Stimulated activated CD8-positive, alpha-beta memory T cell treated with anti-CD3 and anti-CD28 coated beads, Interleukin-4, amount 100 ng/mL, for 4 hours (primary cell): ENCODE measurements around the gene ST8SIA4.

ENCODE experiments used
- DNase-seq, 2 donors: peaks; one replicate each; pipeline ENCODE4 v3.0.0-alpha.2; 2020; ENCODE audit warnings: low read depth in 2 of 2, low spot score in 1 of 2

The ST8SIA4 gene

DNA sequence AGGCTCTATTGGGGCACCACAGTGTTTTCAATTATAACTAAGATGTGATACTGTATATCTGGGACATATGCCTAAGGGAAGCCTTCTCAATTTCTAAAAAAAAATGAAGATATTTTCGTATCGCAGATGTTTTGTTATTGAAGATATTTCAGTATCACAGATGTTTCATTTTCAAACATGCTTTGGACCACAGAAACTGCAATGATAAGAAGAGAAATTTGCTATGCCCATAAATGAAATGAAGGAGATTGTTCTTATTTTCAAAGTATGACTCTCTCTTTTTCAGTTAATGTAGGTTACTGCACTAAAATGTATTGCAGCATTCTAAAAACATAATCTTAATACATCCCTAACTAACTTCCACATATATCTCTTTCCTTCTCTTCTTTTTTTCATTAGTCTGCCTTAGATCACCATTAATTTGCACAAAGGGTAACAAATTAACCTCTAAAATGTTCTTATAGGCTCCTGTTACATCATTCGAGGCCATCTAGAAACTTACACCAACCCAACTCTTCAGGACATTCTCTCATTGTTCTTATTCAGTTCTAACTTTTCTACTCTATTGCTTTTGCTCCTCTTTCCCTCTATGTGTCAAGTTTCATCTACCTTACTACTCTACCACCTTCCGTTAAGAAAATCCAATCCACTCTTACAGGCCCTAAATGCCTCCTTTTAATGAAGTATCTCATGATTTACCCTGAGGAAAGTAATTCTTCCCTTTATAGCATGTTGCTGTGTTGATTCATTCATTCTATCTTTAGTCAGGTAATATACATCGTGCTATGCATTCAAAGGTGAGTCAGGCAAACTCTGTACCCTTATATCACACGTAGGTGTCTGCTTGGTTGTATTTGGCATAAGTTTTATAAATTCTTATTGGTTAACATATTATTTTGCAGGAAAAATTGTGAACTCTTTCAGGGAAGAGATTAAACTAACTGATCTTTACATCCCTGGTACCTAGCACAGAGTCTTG is 70.5 kb downstream of the ST8SIA4 start:
- DNase-seq: no peak

DNA sequence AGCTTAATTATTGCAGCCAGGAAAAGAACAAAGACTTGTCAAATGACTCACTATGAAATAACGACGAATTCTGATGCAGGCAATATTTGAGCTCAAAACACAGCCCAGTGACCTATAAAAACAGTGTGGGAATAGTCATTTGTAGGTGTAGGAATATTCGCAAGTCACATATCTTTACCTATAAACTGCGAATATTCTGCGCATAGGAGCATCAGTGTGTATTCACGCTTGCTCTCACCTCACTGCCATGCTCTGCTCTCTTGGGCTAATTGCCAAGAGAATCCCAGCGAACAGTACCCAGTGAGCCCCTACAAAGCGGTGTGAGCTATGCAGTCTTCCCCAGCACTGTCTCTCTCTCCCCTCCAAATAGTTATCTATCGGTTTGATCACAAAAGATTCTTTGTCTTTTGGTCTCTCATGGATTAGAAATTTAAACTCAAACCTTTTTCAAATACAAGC is 74.2 kb downstream of the ST8SIA4 start:
- DNase-seq: no peak

DNA sequence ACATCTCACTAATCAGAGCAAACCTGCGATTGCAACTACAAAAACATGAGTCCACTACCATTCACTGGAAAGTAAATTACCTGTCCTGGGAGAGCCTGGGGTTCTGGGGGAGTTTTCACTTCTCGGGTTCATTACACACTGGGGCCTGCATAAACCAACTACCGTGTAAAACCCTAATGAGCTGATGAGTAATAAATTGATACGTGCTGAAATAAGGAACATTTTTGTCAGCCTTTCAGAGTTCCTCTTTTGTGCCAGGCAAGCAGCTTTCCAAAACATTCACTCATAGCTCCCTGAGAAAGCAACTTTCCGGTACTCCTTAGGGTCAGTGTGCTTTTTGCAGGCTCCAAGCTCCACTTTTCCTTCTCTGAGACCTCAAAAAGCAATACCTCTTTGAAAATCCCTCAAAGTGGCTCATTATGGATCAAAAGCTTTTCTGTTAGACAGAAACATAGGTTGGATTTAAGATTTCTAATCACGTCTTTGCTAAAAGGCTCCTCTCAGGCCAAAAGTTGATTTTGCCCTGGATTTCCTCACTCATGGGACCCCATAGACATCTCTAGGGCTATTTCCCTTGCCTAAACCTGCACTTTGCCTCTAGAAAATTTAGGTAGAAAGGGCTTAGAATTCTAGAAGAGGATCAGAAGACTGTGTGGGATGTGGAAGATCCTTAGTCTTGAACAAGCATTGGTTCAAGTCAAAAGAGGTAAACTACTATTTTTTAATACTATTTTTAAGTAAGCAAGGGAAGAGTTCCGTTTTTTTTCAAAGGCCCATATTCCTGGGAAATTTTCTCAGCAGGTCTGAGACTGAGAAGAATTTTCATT is 74.8 kb downstream of the ST8SIA4 start:
- DNase-seq: no peak

DNA sequence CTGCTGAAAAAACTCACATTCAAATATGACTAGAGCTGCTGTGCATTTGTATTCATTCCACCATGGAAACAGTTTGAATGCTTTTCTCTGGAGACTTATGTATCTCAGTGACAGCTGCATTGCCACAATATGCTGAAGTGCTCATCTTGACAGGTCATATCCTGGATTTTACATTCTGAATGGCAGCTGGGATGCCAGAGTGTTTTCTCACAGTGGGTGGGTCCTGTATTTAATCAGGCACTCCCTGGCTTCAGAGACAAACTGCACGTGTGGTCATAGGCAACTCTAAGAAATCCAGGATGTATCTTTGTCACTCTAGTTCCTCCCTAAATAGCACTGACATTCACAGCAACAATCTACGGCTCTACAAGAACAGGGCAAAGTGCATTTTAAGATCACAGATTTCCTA is 75.6 kb downstream of the ST8SIA4 start:
- DNase-seq: no peak

DNA sequence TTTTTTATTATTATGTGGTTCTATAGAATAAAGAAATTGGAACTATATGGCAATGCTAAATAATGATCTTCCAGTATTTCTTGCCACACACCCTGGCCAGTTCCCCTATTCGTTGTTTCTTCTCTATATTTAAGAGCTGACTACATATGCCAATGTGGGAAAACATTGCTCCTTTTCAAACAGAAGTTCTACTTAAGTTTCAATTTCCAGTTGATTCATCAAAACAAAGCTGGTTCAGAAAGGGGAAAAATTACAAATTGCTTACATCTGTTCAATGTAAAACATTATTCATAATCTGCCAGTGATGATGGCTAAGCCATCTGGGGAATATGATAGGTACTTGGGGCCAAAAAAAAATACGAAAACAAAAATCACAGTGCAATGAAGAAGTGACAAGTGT is 76.9 kb downstream of the ST8SIA4 start:
- DNase-seq: no peak

DNA sequence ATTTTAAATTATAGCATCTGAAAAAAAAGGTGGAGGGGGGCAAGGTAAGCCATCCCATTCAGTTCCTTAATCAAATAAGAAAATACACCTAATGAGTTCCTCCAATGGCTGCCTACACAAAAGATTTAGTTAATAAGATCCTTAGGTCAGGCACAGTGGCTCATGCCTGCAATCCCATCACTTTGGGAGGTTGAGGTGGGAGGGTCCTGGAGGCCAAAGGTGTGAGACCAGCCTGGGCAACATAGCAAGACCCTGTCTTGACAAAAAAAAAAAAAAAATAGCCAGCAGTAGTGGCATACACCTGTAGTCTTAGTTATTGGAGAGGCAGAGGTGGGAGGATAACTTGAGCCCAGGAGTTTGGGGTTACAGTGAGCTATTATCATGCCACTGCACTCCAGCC is 78.4 kb downstream of the ST8SIA4 start:
- DNase-seq: no peak

DNA sequence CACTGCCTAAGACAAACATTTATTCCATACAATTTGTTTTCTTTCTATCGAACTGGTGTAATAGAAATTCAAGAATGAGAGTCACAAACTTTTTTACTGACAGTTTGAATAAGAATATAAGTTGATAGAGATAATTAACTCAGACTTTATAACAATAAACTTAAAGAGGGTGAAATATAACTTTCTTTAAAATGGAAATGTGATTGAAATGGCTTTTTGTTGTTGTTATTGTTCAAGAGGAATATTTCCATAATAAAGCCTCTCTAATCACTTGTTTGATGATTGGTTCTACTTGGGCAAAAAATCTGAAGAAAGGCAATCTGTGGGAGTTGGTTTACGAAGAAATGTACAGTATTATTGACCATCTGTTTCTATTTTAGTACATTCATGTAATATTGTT is 79.3 kb downstream of the ST8SIA4 start:
- no peak for DNase-seq

DNA sequence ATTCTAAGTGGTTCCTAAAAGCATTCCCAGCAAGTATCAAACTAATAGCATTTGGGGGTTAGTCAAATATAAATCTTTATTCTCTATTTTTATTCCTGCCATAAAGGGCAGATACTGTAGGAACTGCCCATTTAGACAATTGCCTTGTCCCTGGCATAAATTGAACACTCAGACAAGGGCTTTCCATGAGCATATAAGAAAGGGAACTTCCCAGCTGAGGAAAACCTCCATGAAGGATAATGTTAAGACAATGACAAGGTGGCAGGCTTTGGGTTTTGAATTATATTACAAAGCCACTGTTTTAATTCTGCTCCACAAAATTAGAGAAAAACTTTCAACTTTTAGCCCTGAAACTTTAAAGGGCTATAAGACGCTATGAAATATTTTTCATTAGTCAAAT is 81.3 kb downstream of the ST8SIA4 start:
- no peak for DNase-seq

DNA sequence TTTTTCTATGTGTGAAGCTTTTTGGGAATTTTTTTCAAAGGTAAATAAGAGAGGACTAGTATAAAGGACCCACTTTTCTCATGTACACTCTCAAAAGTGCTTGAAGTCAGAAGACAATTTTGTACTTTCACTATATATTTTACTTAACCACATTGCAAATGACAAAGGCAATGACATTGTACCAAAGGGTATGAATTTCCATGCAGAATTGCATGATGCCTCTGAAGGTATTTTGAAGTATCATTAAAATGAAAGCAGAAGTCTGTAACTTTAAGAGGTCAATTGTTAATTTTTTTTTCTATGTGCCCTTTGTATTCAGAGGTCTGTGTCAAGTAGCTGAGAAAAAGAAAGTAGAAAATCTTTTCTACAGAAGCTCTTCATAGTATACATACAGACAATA is 84.7 kb downstream of the ST8SIA4 start:
- DNase-seq: no peak

DNA sequence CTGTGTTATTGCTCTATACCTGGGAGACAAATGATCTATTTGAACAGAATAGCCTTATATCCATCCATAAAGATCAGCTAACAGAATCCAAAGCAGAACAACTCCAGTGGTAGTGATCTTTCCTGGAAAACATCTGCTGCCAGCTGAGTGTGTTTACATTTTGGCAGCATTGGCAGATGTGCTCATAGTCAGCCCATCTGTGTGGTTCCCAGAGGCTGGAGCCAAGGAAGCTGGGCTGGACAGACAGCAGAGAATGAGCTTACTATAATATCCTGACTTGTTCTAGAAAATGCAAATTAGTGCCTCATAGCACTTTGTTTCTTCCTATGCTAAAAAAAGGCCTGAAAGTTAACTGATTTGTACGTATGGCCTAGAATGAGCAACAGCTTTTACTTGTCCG is 99.7 kb downstream of the ST8SIA4 start:
- no peak for DNase-seq

DNA sequence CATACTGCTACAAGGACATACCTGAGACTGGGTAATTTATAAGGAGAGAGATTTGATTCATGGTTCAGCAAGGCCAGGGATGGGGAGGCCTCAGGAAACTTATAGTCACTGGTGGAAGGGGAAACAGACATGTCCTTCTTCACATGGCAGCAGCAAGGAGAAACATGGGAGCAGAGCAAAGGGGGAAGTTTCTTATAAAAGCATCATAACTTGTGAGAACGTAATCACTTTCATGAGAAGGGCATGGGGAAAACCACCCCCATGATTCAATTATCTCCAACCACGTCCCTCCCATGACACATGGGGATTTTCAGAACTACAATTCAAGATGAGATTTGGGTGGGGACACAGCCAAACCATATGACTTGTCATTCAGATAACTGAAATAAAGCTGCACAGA is 100.9 kb downstream of the ST8SIA4 start:
- no peak for DNase-seq

DNA sequence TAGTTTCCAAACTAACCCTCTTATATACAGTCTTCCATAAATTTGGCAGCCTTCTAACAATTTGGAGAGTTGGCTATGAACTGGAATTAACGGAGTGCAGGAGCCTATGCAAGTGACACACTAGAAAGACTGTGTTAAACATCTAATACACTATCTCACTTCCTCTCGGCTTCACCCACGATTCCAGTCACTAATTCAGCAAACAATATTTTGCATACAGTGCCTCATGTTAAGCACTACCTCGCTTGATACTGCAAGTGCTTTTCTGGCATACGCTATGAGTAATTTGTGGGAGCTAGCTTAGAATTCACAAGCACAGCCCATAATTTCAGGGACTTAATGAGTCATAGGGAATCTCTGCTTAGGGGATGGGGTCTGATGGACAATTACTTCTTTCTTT is 102.5 kb downstream of the ST8SIA4 start:
- no peak for DNase-seq

DNA sequence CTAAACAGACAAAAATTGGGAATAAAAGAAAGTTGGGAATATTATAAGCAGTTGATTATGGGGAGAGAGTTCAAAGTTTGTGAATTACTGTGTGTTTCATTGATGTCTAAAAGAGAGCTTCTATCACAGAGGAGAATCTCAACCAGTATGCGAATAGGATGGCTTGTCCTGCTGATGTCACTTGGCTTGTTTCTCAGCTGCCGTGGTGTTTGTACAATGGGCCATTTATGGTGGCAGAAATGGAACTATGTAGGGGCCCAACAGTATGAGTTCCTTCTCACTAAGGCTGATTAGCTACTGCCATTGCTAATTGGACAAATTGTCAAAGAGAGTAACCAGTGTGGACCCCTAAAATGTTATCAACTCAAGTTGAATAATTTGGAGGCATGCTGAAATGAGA is 103.9 kb downstream of the ST8SIA4 start:
- DNase-seq: no peak

DNA sequence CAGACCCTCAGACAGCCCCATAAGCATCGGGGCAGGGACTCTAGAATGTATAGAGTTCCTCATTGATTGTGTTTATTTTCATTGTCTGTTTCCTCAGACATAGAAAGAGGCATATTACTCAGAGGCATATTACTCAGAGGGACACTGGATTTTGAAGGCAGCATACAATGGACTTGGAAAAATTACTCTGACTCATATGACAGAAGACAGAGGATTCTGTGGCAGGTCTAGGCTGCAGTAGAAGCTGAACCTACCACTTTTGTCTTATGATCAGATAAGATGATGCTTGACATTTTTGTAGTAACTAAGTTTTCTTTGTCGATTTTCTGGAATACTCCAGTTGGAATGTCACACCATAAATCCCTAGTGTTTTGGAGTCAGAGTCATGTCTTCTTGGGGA is 105.2 kb downstream of the ST8SIA4 start:
- DNase-seq: no peak

DNA sequence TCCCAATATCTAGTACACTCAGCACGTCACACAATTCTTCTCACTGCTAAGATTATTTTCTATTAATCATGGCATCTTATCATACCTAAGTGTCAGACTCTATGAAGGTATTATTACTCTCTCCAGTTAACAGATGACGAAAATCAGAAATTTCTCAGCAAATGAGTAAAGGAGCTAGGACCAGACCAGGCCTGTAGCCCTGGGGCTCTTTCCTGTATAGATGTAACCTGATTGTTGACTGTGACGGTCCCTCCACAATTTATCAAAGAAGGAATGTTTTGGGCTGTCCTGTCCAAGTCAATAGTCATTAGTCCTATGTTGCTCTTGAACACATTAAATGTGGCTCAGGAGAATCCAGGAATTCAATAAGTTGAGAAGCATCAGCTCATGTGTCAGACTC is 106.2 kb downstream of the ST8SIA4 start:
- no peak for DNase-seq

DNA sequence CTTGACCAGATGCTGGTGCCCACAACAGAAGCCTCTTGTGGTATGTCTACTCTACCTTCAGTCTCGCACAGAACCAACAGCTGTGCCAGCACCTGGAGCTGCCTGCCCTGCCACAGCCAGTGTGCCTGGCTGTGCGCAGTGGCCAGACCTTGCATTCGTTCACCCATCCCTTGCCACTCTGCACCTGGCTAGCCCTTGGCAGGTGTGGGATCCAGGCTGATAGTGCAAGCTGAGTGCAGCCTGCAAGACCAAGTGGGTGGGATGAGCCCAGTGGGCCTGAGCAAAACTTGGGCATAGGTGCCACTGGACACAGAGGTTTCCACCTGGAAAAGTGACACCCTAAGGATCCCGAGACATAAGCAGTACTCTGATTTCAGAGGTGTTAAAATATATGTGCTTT is 108.2 kb downstream of the ST8SIA4 start:
- DNase-seq: no peak

DNA sequence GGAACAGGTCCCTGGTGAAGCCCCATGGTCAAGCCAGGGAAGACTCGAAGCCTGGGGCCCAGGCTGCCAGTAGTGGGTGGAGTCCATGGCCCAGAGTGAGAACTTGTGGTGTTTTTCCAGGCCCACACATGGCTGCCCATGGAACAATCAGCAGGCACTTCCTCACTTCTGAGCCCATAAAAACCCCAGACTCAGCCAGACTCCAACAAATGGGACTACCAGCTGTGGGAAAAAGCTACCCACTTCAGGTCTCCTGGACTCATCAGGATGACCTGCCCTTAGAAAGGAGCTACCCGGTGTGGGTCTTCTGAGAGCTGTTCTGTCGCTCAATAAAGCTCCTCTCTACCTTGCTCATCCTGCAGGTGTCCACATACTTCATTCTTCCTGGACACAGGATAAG is 108.9 kb downstream of the ST8SIA4 start:
- no peak for DNase-seq

DNA sequence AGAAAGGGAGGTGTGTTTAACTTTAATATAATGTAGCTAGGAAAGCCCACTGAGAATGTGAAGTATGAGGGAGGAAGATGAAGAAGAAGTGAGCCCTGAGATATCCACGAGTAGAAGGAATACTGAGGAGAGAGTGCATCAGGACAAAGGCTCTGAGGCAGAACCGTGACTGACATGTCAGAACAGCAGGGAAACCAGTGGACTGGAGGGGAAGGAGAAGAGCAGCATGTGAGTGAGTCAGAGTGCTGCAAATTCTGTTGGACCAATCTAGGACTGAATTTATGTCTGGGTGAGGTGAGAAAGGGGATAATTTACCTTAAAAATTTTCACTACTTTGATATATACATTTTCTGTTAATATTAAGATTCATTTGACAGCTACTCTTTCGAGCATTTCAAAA is 110.3 kb downstream of the ST8SIA4 start:
- DNase-seq: no peak

DNA sequence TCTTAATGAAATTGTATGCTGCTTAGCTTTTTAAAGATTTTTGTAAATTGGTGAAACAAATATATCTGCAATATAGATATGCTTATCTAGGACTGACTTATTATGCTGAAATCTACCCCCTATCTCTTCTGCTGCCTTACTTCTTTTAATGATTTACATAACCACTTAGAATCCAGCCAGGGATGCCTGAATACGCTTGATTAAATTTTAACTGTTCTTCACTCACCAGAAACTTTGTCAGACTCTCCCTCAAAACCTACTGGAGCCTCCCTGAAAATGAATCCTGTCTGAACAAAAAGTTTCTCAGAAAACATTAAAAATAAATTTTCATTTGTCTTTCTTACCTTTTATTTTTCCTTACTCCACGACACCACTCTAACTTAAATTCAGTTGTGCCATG is 111.7 kb downstream of the ST8SIA4 start:
- no peak for DNase-seq

DNA sequence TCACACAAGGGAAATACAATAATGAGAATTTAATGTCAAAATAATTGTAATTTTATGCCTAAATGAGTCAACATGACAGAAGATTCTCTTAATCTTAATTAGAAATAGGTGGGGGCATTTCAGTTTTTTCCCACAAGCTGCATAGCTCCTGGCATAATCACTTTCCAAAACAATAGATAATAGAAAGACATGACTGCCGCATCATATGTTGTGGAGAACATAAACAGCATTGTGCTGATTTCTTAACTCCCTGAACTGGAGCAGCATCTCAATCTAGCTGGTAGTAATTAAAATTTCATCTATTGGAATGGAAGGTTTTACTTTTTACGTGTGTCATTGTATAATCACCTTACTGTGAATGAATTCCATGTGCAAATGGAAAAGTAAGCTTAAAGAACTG is 112.1 kb downstream of the ST8SIA4 start:
- no peak for DNase-seq

DNA sequence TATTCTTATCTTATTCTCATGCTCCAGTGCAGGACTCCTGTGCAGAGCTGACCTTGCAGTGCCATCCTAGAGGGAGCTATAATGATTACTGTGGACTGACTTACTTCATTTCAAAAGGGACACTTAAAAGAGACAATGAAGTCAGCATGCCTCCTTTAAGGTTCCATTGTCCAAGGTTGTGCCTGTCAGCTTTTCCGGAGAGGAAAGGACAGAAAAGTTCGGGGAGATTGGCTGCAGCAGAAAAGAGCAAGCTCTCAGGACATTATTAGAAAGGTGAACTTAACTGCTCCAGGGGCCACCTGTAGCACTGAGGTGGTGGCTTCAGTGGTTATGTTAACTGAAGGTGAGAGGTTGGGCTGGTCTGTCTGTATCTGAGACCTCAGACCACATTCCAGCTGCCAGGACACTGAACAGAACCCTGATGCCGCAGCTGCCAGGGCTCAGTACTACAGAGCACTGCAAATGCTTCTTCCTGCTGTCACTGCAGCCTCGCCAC is 112.9 kb downstream of the ST8SIA4 start:
- DNase-seq: no peak

DNA sequence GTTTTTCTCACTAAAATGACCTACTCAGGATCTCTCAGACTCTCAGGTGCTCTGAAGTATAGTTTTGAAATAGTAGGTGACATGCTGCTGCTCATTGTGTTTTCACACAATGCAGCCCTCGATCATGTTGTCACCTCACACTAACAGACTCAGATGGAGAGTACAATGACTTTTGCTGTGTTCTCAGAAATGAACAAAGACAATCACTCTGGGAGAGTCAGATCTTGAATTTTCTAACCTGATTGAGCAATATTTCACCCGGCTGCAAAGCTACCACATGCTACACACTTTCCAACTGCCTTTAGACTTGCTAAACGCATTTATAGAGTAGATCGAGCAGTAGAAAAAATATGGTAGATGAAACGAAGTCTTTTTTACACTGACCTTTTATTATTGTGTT is 113.4 kb downstream of the ST8SIA4 start:
- DNase-seq: no peak
